H1 (cell line): ENCODE measurements around the gene ARHGEF40. TPM values are rescaled to one million over a fixed set of nuclear protein-coding genes. Genes with fewer than 3 reads are reported as not detected.

Source experiments
- CHD2 ChIP-seq: IDR thresholded peaks from 2 replicates; pipeline ENCODE4 v1.6.1; 2012; ENCODE audit warnings: low read length, improper control_type of control experiment
- E2F6 ChIP-seq: IDR thresholded peaks from 2 replicates; pipeline ENCODE4 v1.6.1; 2012; ENCODE audit warnings: inconsistent platforms
- EP300 ChIP-seq, 2 experiments: IDR thresholded peaks; 1 replicate in 1 of 2; 2 replicates in 1 of 2; pipeline ENCODE4 v1.6.1; 2011 to 2012; ENCODE audit warnings: low read depth in 2 of 2, low read length in 2 of 2, mild to moderate bottlenecking in 2 of 2, borderline replicate concordance in 1 of 2, inconsistent platforms in 1 of 2, moderate library complexity in 1 of 2
- FOSL1 ChIP-seq: IDR thresholded peaks from 2 replicates; pipeline ENCODE4 v1.6.1; 2011; ENCODE audit warnings: mild to moderate bottlenecking, low read depth, low read length, moderate library complexity; ENCODE audit not compliant: insufficient read depth
- GABPA ChIP-seq: IDR thresholded peaks from 2 replicates; pipeline ENCODE4 v1.6.1; 2011; ENCODE audit warnings: mild to moderate bottlenecking, low read length, moderate library complexity, borderline replicate concordance; ENCODE audit not compliant: insufficient read depth
- JUND ChIP-seq: IDR thresholded peaks from 2 replicates; pipeline ENCODE4 v1.6.1; 2011; ENCODE audit warnings: mild to moderate bottlenecking, improper control_type of control experiment, low read length
- KDM1A ChIP-seq: fragments of 200-600, 300-600 bp; sonication (generic); IDR thresholded peaks from 2 replicates; pipeline ENCODE4 v1.7.1; 2016; ENCODE audit warnings: mild to moderate bottlenecking, low read length, borderline replicate concordance
- NRF1 ChIP-seq: IDR thresholded peaks from 2 replicates; pipeline ENCODE4 v1.6.1; 2011; ENCODE audit warnings: mild to moderate bottlenecking, low read depth, low read length, improper control_type of control experiment
- POLR2A ChIP-seq, 2 experiments: IDR thresholded peaks; 1 replicate in 1 of 2; 2 replicates in 1 of 2; pipeline ENCODE4 v1.6.1; 2011; ENCODE audit warnings: low read depth in 2 of 2, low read length in 2 of 2, mild to moderate bottlenecking in 2 of 2; ENCODE audit errors: control extremely low read depth in 1 of 2
- POLR2AphosphoS5 ChIP-seq: IDR thresholded peaks from 2 replicates; pipeline ENCODE4 v1.6.1; 2011; ENCODE audit warnings: low read depth, low read length
- POU5F1 ChIP-seq: IDR thresholded peaks from 2 replicates; pipeline ENCODE4 v1.6.1; 2011; ENCODE audit warnings: low read depth, mild to moderate bottlenecking, low read length, moderate library complexity
- SIN3A ChIP-seq, 2 experiments: IDR thresholded peaks in 1 of 2; conservative IDR thresholded peaks in 1 of 2; 2 replicates each; pipeline ENCODE4 v1.6.1; 2011 to 2012; ENCODE audit warnings: low read length in 2 of 2, improper control_type of control experiment in 1 of 2, low read depth in 1 of 2, mild to moderate bottlenecking in 1 of 2
- SP1 ChIP-seq: IDR thresholded peaks from 2 replicates; pipeline ENCODE4 v1.6.1; 2011; ENCODE audit warnings: low read depth, low read length
- SP4 ChIP-seq: IDR thresholded peaks from 2 replicates; pipeline ENCODE4 v1.6.1; 2012; ENCODE audit warnings: low read length, inconsistent platforms
- SRF ChIP-seq: IDR thresholded peaks from 2 replicates; pipeline ENCODE4 v1.6.1; 2011; ENCODE audit warnings: mild to moderate bottlenecking, low read depth, low read length, moderate library complexity
- TAF7 ChIP-seq: optimal IDR thresholded peaks from 2 replicates; pipeline ENCODE3; 2011; ENCODE audit warnings: low read depth, mild to moderate bottlenecking, inconsistent platforms, low read length, moderate library complexity, borderline replicate concordance
- polyA plus RNA-seq, 7 experiments: library from polyadenylated mRNA; depleted of rRNA in 3 of 7; stranded (reverse) in 5 of 7; unstranded in 2 of 7; fragments of >200 nt in 5 of 7; fragments of 200-250 nt in 2 of 7; gene quantifications; 1 replicate in 5 of 7; 2 replicates in 1 of 7; 4 replicates in 1 of 7; pipeline versions ENCODE4 v1.2.1 to v1.2.3, GENCODE V29; 2011 to 2013; ENCODE audit warnings: missing spikeins in 2 of 7, mixed read lengths in 2 of 7
- total RNA-seq: library from RNA; stranded (reverse); fragmentation: NEBNext Ultra II Directional; extraction: Animal tissue kit (Norgen Biotek cat#: 25700); gene quantifications from 2 replicates; pipeline ENCODE4 v1.2.1, GENCODE V29; 2021

ARHGEF40 gene
- total and polyA plus RNA-seq, 2 of the 8 experiments (the other 6 are each of a cell fraction or from before 2014, with no cell fraction given) = 53.1 to 101 TPM

GRCh38 chr14:21087294-21088091 is 17.4 kb downstream of the ARHGEF40 start (continued):
- TF ChIP-seq KDM1A = no peak; the same call in 1 of the 2 replicates
- TF ChIP-seq TAF7 = no peak
- TF ChIP-seq JUND = peak; percentile 74
- TF ChIP-seq SIN3A (conservative IDR thresholded peaks at IDR 0.05 in 1 of 2, IDR thresholded peaks at IDR 0.05 in 1 of 2; ENCODE audit: low read depth in 1 of 2, low read length in 2 of 2) = peak; percentile 38 to 84; a peak in 2 of 4 replicates
- no peak for TF ChIP-seq FOSL1
- TF ChIP-seq POU5F1 = no peak
- peak in 1 of 2 experiments; percentile 76; a peak in 2 of 3 replicates for TF ChIP-seq POLR2A (IDR thresholded peaks at IDR 0.05; ENCODE audit: control extremely low read depth in 1 of 2, low read depth in 2 of 2, low read length in 2 of 2)
- TF ChIP-seq SRF = no peak
- no peak for TF ChIP-seq SP4
- no peak for TF ChIP-seq GABPA
- no peak for TF ChIP-seq SP1
- TF ChIP-seq CHD2 = no peak
- no peak for TF ChIP-seq EP300 (IDR thresholded peaks at IDR 0.05; ENCODE audit: borderline replicate concordance in 1 of 2, low read depth in 2 of 2, low read length in 2 of 2)
- 0 out of 2 replicates have a peak, but pooled peaks have one; percentile 30 for TF ChIP-seq POLR2AphosphoS5
- no peak for TF ChIP-seq E2F6
- no peak for TF ChIP-seq NRF1
